ENCODE results near the gene CARF.

- TF ChIP-seq CTCF (conservative IDR thresholded peaks at IDR 0.05 in 1 of 2, IDR thresholded peaks at IDR 0.05 in 1 of 2; ENCODE audit: low read depth in 1 of 2, low read length in 2 of 2) (no peak), EZH2 (IDR thresholded peaks at IDR 0.05; ENCODE audit: low read length, missing control alignments) (no peak)
These were observed 106.1 kb downstream of the CARF start for GRCh38 chr2:203018181-203018580.

All from fibroblast of lung (primary cell).